K562 (cell line): ENCODE measurements around the gene NRG3. TPM values are rescaled to one million over a fixed set of nuclear protein-coding genes. Genes with fewer than 3 reads are reported as not detected.

Source experiments
- ATAC-seq: fragments of 200-7000 bp; cut with Tn5 transposase; 3 replicates; pipeline ENCODE4 v1.9.1; 2020; ENCODE audit warnings: moderate library complexity
- BruUV-seq: library from RNA; stranded (reverse); fragments of 400-500 nt; replicated peaks from 2 replicates; lab custom pipeline; 2021; lab: Mats Ljungman, UMichigan
- CTCF ChIA-PET: fragments of 300-600 bp; formaldehyde crosslinking; extraction: SDS; loops from one replicate; lab custom pipeline; 2021; ENCODE audit warnings: low intra/inter-chr PET ratio; lab: Yijun Ruan, JAX
- POLR2A ChIA-PET: fragments of 300-600, 350-650 bp; sonication (Branson Sonifier 250); formaldehyde crosslinking; extraction: SDS; loops from one replicate; lab custom pipeline; 2021; ENCODE audit warnings: antibody characterized with exemption, inconsistent platforms; lab: Yijun Ruan, JAX
- DNase-seq, 4 experiments: peaks; one replicate each; pipeline versions ENCODE4 v3.0.0 to v3.0.0-alpha.2; 2011 to 2018; ENCODE audit warnings: low spot score in 3 of 4, mixed read lengths in 3 of 4; ENCODE audit errors: extremely low read depth in 1 of 4
- FAIRE-seq: peaks from 2 replicates; lab custom pipeline; 2011; peaks lifted over from hg19 to GRCh38; lab: Jason Lieb, UNC
- H2AFZ ChIP-seq: 2 replicates; pipeline ENCODE4 v1.6.0; 2011; ENCODE audit warnings: low read depth, low read length, control low read depth, inconsistent platforms
- H3K27ac ChIP-seq: fragments of 200-600 bp; 3 replicates; pipeline ENCODE4 v1.8.0; 2011; ENCODE audit warnings: low read depth, mild to moderate bottlenecking, control low read depth, inconsistent platforms, low read length, moderate library complexity, mixed read lengths; ENCODE audit errors: extremely low read depth
- H3K27me3 ChIP-seq, 2 experiments: fragments of 300-600 bp in 1 of 2; 2 replicates in 1 of 2; 3 replicates in 1 of 2; pipeline versions ENCODE4 v1.6.0 to v1.8.0; 2011; ENCODE audit warnings: inconsistent platforms in 2 of 2, low read length in 2 of 2, mild to moderate bottlenecking in 1 of 2, mixed read lengths in 1 of 2, moderate library complexity in 1 of 2; ENCODE audit not compliant: control insufficient read depth in 2 of 2, insufficient read depth in 2 of 2
- H3K36me3 ChIP-seq: fragments of 300-600 bp; 3 replicates; pipeline ENCODE4 v1.8.0; 2011; ENCODE audit warnings: mild to moderate bottlenecking, low read length, inconsistent platforms; ENCODE audit not compliant: control insufficient read depth, insufficient read depth
- H3K4me1 ChIP-seq, 2 experiments: fragments of 200-600 bp in 1 of 2; replicated peaks in 1 of 2; 2 replicates in 1 of 2; 3 replicates in 1 of 2; pipeline versions ENCODE4 v1.5.1 to v1.8.0; 2011; ENCODE audit warnings: inconsistent platforms in 2 of 2, low read length in 2 of 2, mild to moderate bottlenecking in 1 of 2, mixed read lengths in 1 of 2, moderate library complexity in 1 of 2; ENCODE audit not compliant: control insufficient read depth in 2 of 2, insufficient read depth in 2 of 2
- H3K4me2 ChIP-seq: 2 replicates; pipeline ENCODE4 v1.6.1; 2011; ENCODE audit warnings: low read length, control low read depth, inconsistent platforms, mixed read lengths; ENCODE audit not compliant: insufficient read depth
- H3K4me3 ChIP-seq: fragments of 200-600 bp; sonication (generic), shearing (Covaris generic); 2 replicates; pipeline ENCODE4 v1.5.1; 2016; ENCODE audit warnings: control low read depth, inconsistent platforms
- H3K79me2 ChIP-seq: fragments of 200-600 bp; 3 replicates; pipeline ENCODE4 v1.8.0; 2011; ENCODE audit warnings: low read length, inconsistent platforms; ENCODE audit not compliant: control insufficient read depth, insufficient read depth
- H3K9ac ChIP-seq, 2 experiments: 2 replicates each; pipeline versions ENCODE4 v1.6.0 to v1.6.1; 2011; ENCODE audit warnings: low read depth in 2 of 2, low read length in 2 of 2, control low read depth in 1 of 2, inconsistent platforms in 1 of 2, mild to moderate bottlenecking in 1 of 2, mixed read lengths in 1 of 2; ENCODE audit not compliant: insufficient read depth in 1 of 2
- H3K9me1 ChIP-seq: one replicate; pipeline ENCODE4 v1.6.0; 2011; ENCODE audit warnings: inconsistent platforms, mild to moderate bottlenecking, low read length, moderate library complexity; ENCODE audit not compliant: control insufficient read depth, insufficient read depth
- H3K9me3 ChIP-seq: replicated peaks from 2 replicates; pipeline ENCODE4 v1.5.1; 2011; ENCODE audit warnings: low read depth, low read length, inconsistent platforms; ENCODE audit not compliant: control insufficient read depth, insufficient read depth
- H4K20me1 ChIP-seq: replicated peaks from 2 replicates; pipeline ENCODE4 v1.6.1; 2011; ENCODE audit warnings: low read length, inconsistent platforms, mixed read lengths; ENCODE audit not compliant: control insufficient read depth, insufficient read depth
- C11orf30 ChIP-seq: fragments of 450-650 bp; IDR thresholded peaks from 2 replicates; pipeline ENCODE4 v1.6.1; 2016; ENCODE audit warnings: low read depth, mild to moderate bottlenecking
- RBM39 ChIP-seq: fragments of 200-400 bp; formaldehyde crosslinking; optimal IDR thresholded peaks from 2 replicates; pipeline ENCODE3; 2018; ENCODE audit warnings: low read depth, low read length
- STAT6 ChIP-seq: sonication (generic); formaldehyde crosslinking; IDR thresholded peaks from 2 replicates; pipeline ENCODE4 v1.8.1; 2023; ENCODE audit warnings: mild to moderate bottlenecking, missing genetic modification reagents
- TFAM ChIP-seq: fragments of 250-450 bp; sonication (Bioruptor Pico); conservative IDR thresholded peaks from 2 replicates; pipeline ENCODE4 v1.5.0; 2021; ENCODE audit warnings: mild to moderate bottlenecking, moderate library complexity
- ZNF57 ChIP-seq: fragments of 450-650 bp; formaldehyde crosslinking; IDR thresholded peaks from 2 replicates; pipeline ENCODE4 v1.4.0; 2020; ENCODE audit warnings: mild to moderate bottlenecking, moderate library complexity
- WGBS: fragments of 100-300 bp; shearing (Covaris generic); methylation state at CpG from one replicate; pipeline ENCODE4 v1.1.6; 2016; ENCODE audit warnings: low coverage, mixed read lengths; ENCODE audit not compliant: insufficient coverage; ENCODE audit errors: missing lambda C conversion rate; 5-methylcytosine and 5-hydroxymethylcytosine counted together
- in situ Hi-C: fragments of 300-500 bp; cut with MboI; formaldehyde crosslinking; loops from 4 replicates; pipeline ENCODE4 v1.15.0; 2018; ENCODE audit warnings: inconsistent platforms, mixed read lengths
- intact Hi-C: fragments of 100-400 bp; cut with micrococcal nuclease; formaldehyde crosslinking; loops from 2 replicates; pipeline ENCODE4 v1.14.2; 2022
- polyA plus RNA-seq, 8 experiments: library from polyadenylated mRNA; depleted of rRNA in 4 of 8; stranded (reverse) in 5 of 8; unstranded in 3 of 8; fragments of >200 nt; fragmentation: Nextera tagmentation in 2 of 8; fragmentation: Illumina TruSeq in 1 of 8; extraction: Ambion mirVana in 2 of 8; extraction: Trizol in 1 of 8; gene quantifications; 2 replicates each; pipeline versions ENCODE4 v1.2.1 to v1.2.3, GENCODE V29; 2011 to 2014; ENCODE audit warnings: inconsistent platforms in 1 of 8, missing spikeins in 1 of 8
- total RNA-seq, 7 experiments: library from RNA; depleted of rRNA in 6 of 7; stranded (reverse); fragments of >200 nt in 6 of 7; fragmentation: Illumina TruSeq in 2 of 7; extraction: Trizol in 2 of 7; gene quantifications; 2 replicates each; pipeline versions ENCODE4 v1.2.1 to v1.2.3, GENCODE V29; 2011 to 2021; ENCODE audit warnings: low replicate concordance in 1 of 7

NRG3 gene
- total and polyA plus RNA-seq, 9 of the 15 experiments (the other 6 are each of a cell fraction or from before 2014, with no cell fraction given): not detected

DNA sequence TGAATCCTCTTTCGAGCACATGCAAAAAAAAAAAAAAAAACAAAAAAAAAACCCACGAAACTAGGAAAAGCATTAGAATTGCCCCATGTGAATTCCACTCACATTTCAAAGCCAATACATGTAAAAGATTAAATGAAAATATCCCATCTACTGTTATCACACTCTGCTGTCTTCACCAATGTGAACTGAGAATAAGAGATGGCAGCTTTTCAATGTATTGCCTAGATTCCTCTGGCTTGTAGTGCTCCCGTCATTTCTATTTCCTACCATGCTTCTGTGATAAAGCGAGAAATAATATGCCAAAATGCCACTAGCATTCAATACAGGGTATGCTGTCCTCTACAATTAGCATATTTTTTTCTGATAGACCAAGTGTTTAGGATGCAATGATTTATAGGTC lies 517.0 kb downstream of the NRG3 start:
- FAIRE-seq (no peak), DNase-seq (no peak)
- no peak overlapping the region for H3K4me3 ChIP-seq

More for the DNA sequence above, 517.0 kb downstream of the NRG3 start:
- Histone ChIP-seq H3K9ac (no peak overlapping the region), H3K36me3 (no peaks in the 10 kb centered on the region)
- TF ChIP-seq C11orf30 (no peak), TFAM (CRISPR knock-in tag) (no peak), STAT6 (no peak), ZNF57 (CRISPR knock-in tag) (no peak), RBM39 (no peak)
- TF ChIP-seq, all 486 proteins: peak for 0
- Histone ChIP-seq H3K4me1 (no peaks in the 10 kb centered on the region), H3K79me2 (no peaks in the 10 kb centered on the region), H3K4me2 (no peak overlapping the region), H3K27me3 (no peaks in the 10 kb centered on the region), H3K9me3 (no peaks in the 10 kb centered on the region; the same call in 1 of the 2 replicates), H3K9me1 (no peaks in the 10 kb centered on the region), H4K20me1 (no peaks in the 10 kb centered on the region), H3K27ac (no peak overlapping the region), H2AFZ (no peak overlapping the region)
- ChIA-PET CTCF (no interaction called here), POLR2A (no interaction called here)
- BruUV-seq: no TSS peak
- 0% methylated on average over 4 of the region's 4 CpGs for WGBS
- intact Hi-C loops (no loop called here), in situ Hi-C loops (no loop called here)
- no peak for ATAC-seq
